ELF-1 (cell line): Measurements from ENCODE around the gene MICALL2.

Source experiments
- DNase-seq: peaks from one replicate; pipeline ENCODE4 v3.0.0-alpha.2; 2016; ENCODE audit warnings: low read depth, low spot score

The MICALL2 gene

DNA sequence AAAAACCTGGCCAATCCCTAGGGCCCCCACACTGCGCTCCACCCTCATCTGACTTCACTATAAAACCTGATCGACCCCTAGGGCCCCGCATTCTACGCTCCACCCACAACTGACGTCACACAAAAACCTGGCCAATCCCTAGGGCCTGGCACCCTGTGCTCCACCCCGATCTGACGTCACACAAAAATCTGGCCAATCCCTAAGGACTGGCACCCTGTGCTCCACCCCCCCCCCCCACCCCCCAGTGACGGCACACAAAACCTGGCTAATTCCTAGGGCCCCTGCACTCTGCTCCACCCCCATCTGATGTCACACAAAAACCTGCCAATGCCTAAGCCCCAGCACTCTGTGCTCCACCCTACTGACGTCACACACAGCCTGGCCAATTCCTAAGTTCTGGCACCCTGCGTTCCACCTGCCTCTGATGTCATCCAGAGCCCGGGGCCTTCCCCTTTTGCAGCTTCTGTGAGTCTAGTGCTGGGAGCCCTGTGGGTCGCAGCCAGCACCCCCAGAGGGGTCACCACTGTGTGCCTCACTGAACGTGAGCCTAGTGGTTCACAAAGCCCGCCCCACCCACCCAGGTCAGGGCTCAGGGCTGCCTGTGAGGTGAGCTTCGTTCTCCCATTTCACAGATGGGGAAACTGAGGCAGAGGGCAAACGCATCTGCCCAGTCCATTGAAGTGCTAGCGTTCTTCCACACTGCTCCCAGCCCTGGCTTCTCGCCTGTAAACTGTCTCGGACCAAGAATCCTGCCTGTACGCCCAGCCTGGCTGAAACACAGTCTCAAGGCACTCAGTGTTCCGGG is 40.6 kb downstream of the MICALL2 start:
- peak; percentile 65 for DNase-seq

DNA sequence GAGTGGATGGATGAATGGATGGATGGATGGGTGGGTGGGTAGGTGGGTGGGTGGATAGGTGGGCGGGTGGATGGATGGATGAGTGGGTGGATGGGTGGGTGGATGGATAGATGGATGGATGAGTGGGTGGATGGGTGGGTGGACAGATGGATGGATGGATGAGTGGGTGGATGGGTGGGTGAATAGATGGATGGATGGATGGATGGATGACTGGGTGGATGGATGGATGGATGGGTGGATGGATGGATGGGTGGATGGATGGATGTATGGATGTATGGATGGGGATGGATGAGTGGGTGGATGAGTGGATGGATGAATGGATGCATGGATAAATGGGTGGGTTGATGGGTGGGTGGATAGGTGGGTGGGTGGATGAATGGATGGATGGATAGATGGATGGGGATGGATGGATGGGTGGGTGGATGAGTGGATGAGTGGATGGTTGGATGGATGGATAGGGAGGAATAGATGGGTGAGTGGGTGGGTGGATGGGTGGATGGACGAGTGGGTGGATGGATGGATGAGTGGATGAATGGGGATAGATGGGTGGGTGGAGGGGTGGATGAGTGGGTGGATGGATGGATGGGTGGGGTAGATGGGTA is 43.8 kb downstream of the MICALL2 start:
- DNase-seq, result no peak

- no peak for DNase-seq
Measured at GRCh38 chr7:1413936-1414639, 45.2 kb downstream of the MICALL2 start.

DNA sequence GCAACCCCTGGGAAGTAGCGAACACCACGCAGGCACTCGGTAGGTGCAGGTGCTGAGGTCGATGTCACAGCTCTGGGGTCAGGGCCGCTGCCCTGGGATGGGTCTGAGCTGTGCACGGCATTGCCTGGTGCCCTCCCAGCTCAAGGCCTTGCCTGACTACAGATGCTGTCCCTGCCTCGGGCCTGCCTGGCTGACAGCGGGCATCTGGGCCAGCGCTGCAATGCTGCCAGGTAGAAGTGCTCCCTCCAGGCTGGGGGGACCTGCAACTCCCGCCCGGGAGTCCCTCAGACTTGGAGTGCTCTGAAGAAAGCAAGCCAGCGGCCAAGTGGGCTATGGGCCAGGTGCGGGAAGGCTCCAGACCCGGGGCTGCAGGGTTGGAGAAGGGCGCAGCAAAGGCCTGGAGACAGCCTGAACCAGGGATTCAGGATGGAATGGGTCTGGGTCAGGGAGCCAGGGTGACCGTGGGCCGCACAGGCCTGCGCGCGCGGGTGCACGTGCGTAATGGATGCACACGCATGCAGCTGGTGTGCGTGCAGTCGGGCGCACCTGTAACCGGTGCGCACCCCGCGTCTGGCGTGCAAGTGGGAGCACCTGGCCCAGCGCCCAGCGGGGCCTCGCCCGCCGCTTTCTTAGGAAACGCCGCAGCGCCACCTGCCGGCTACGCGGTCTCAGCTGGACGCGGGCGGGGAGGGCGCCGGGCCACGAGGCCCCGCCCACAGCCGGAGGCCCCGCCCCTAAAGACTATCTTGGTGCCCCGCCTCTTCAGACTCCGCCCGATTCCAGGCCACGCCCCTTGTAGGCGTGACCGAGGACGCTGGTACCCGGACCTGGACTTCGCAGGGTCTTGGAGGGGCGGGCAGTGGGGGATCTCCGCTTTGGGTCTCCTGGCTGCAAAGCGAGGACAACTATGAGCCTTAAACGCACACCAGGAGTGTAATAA is 46.7 kb downstream of the MICALL2 start:
- DNase-seq, result peak; percentile 96

GRCh38 chr7:1411414-1411813 is 47.9 kb downstream of the MICALL2 start:
- no peak for DNase-seq

- no peak for DNase-seq
Measured at GRCh38 chr7:1410992-1411391, 48.3 kb downstream of the MICALL2 start.

GRCh38 chr7:1409555-1409954 is 49.7 kb downstream of the MICALL2 start:
- no peak for DNase-seq

DNA sequence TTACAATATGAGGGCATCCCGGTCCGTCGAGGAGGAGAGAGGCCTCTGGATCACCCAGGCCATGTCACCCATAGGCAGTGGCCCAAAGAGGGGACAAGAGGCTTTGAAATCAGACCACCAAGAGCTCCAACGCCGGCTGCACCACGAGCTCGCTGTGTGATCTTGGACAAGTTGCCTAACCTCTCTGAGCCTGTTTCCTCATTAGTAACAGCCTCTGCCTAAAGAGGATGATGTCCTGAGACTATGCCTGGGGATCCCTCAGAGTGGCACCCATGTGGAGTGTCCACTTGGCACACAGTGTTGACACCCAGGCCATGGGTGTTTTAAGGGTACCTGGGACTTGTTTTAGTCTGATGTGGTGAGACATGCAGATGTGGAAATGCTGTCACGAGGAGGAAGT is 50.8 kb downstream of the MICALL2 start:
- DNase-seq, result no peak

DNA sequence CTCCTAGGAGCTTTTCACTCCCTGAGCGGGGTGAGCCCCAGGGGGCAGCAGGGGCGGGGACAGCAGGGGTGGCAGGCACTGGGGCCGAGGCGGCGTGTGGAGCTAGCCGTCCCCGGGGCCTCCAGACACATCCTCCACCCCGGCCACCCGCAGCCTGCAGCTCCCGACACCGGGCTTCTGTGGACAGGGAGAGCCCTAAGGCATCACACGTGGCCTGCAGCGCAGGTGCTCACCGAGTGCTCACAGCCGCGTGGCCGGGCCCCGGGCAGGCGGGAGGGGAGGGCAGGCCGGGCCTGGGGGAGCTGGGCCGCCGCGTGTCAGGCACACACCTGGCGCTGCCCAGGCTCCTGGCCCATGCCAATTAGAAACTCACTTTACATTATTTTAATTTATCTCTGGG is 51.4 kb downstream of the MICALL2 start:
- DNase-seq, result no peak

DNA sequence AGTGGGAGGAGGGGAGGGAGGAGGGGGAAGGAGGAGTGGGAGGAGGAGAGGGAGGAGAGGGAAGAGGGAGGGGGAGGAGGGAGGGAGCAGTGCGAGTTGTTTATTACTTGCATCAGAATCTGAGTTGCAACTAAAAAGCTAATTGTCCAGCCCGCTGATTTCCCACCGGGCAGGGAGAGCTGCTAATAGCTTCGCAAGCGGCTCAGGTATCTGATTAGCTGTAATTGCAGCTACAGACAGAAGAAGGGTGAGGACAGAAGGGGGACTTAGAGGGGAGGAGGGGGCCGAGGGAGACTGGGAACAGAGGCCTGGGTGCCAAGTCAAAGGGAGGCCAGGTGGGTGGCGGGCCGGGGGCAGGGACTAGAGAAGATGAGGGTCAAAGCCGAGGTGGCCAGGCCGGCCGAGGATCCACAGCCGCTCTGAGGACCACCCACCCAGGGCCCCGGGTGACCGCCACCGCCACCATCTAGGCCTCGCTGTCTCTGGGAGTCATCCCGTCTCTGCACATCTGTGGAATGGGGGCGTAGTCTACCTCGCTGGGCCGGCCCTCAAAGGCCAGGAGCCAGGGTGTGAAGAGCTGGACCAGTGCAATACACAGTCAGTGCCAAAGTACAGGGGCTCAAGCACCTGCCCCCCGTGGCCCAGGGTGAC is 54.2 kb downstream of the MICALL2 start:
- DNase-seq, result no peak

DNA sequence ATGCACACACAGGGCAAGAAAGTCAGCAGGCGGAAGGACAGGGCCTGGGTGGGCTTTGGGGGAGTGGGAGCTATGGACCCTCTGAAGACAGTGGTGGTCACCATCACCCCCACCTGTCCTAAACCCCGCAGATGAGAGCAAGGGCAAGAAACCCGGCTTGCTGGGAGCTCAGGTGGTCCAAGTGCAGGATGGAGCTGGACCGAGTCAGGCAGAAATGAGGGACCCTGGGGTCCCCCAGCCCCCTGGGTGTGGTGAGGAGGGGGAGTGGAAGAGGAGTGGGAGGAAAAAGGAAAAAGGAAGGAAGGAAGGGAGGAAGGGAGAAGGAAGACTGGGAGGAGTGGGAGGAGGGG is 54.8 kb downstream of the MICALL2 start:
- no peak for DNase-seq

- no peak for DNase-seq
Measured at GRCh38 chr7:1403638-1404459, 55.4 kb downstream of the MICALL2 start.

DNA sequence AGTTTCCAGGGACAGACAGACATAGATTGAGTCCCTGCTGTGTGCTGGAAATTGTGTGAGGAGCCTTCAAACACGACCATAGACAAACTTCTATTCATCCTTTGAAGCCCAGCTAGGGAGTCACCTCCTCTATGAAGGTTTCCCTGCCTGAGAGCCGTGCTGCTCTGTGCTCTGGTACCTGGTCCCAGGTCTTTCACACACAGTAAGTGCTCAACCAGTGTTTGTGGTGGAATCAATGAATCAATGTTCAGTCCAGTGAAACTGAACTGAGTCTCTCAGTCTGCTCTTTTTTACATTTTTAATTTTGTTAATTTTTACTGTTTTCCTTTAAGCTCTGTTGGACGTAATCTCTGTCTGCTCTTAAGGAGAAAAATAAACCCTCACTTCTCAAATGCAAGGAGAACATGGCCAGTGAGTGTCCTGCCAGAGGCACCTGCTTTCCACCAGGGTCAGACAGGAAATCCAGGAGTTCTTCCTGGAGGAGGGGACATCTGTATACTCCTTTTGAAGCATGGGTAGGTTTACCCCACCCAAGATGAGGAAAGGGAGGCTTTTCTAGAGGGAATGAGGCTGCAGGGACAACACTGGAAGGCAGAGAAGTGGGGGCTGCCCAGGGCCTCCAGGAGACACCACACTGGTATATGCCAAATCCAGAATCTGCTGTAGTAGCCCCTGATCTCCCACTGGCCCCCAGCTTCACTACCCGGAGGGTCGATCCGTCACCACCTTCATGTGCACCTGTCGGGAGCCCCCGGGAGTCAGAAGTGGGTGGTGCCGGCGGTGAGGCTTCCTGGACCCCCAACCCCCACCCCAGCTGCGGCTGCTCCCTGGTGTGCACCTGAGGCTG is 56.3 kb downstream of the MICALL2 start:
- no peak for DNase-seq

DNA sequence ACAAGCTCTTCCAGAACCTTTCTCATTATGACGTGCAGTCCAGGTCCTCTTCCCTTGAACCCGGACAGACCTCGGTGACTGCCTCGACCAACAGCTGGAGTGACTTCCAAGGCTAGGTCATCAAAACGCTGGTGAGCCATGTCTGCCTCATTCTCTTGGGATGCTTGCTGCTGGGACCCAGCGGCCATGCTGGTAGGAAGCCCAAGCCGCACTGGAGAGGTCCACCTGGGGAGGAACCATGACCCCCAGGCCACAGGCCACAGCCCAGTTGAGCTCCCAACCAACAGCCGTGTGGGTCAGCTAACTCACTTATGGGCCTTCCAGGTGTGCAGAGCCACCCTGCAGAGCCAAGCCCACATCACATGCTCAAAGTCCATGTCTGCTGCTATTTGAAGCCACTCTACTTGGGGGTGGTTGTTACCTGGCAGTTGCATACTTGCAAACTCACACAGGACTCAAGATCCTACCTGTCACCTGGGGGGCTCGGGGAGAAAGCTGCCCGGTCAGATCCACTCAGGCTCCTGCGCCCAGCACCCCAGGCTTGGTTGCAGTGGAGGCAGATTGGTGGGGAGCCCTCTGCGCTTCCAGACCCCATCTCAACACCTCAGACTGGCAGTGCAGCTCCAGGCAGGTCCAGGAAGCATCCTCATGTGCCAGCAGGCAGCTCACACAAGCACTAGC is 57.0 kb downstream of the MICALL2 start:
- DNase-seq, result no peak

- peak; percentile 48 for DNase-seq
Measured at GRCh38 chr7:1401011-1401410, 58.3 kb downstream of the MICALL2 start.

GRCh38 chr7:1400371-1400770 is 58.9 kb downstream of the MICALL2 start:
- DNase-seq, result peak; percentile 32

DNA sequence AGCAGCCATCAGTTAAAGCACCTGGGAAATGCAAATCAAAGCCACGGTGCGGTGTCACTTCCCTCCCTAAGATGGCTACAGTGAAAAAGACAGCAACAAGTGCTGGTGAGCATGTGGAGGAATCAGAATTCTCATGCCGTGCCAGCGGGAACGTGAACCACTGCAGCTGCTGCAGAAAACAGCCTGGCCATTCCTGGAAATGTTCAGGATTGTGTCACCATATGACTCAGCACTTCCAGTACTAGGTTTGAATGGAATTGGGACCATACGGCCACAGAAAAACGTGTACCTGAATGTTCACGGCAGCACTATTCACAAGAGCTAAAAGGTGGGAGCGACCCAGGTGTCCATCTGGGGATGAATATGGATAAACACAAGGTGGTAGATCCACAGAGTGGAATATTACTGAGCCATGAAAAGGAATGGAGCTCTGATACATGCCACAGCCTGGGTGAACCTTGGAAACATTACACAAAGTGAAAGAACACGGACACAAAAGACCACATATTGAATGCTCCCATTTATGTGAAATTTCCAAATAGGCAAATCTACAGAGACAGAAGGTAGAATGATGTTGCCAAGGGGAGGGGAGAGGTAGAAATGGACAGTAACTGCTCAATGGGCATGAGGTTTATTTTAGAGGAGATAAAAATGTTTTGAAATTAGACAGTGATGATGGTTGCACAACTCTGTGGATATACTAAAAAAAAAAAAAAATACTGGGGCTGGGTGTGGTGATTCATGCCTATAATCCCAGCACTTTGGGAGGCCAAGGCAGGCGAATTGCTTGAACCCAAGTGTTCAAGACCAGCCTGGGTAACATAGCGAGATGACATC is 61.6 kb downstream of the MICALL2 start:
- no peak for DNase-seq

- no peak for DNase-seq
Measured at GRCh38 chr7:1396195-1396594, 63.1 kb downstream of the MICALL2 start.
